GM23338 (cell line): ENCODE results near the gene COL18A1. TPM values are rescaled to one million over a fixed set of nuclear protein-coding genes. Genes with fewer than 3 reads are reported as not detected.
"Not testable (repeated sequence)": the region's sequence is repeated elsewhere in the genome, so short reads cannot be mapped to it uniquely, and the experiment has no call there.

ENCODE experiments used
- ATAC-seq: fragments of 200-7000 bp; cut with Tn5 transposase; 3 replicates; pipeline ENCODE4 v1.9.1; 2020
- DNase-seq: peaks from one replicate; pipeline ENCODE4 v3.0.0-alpha.2; 2015; ENCODE audit warnings: low spot score
- H2AFZ ChIP-seq: fragments of 200-600 bp; sonication (generic); 2 replicates; pipeline ENCODE4 v1.8.0; 2016; ENCODE audit warnings: antibody characterized with exemption, mild to moderate bottlenecking, moderate library complexity
- H3F3A ChIP-seq: fragments of 200-600 bp; sonication (generic); replicated peaks from 2 replicates; pipeline ENCODE4 v1.8.0; 2017; ENCODE audit warnings: antibody characterized with exemption, mixed run types, low read depth
- H3K27ac ChIP-seq: fragments of 200-600 bp; sonication (generic); 2 replicates; pipeline ENCODE4 v1.6.1; 2016; ENCODE audit warnings: low read depth
- H3K27me3 ChIP-seq: fragments of 200-600 bp; sonication (generic); 2 replicates; pipeline ENCODE4 v1.8.0; 2016; ENCODE audit warnings: mild to moderate bottlenecking, mixed run types, moderate library complexity; ENCODE audit not compliant: insufficient read depth
- H3K36me3 ChIP-seq: fragments of 200-600 bp; sonication (generic); 2 replicates; pipeline ENCODE4 v1.8.0; 2016; ENCODE audit warnings: mild to moderate bottlenecking; ENCODE audit not compliant: insufficient read depth
- H3K4me1 ChIP-seq: fragments of 200-600 bp; sonication (generic); 2 replicates; pipeline ENCODE4 v1.8.0; 2016; ENCODE audit warnings: mild to moderate bottlenecking, moderate library complexity; ENCODE audit not compliant: insufficient read depth
- H3K4me2 ChIP-seq: fragments of 200-600 bp; sonication (generic); 2 replicates; pipeline ENCODE4 v1.7.1; 2017; ENCODE audit warnings: mixed run types
- H3K4me3 ChIP-seq: fragments of 200-600 bp; sonication (generic); 2 replicates; pipeline ENCODE4 v1.6.1; 2016; ENCODE audit warnings: mixed run types
- H3K79me2 ChIP-seq: fragments of 200-600 bp; sonication (generic); replicated peaks from 2 replicates; pipeline ENCODE4 v1.8.0; 2017; ENCODE audit warnings: mild to moderate bottlenecking; ENCODE audit not compliant: insufficient read depth
- H3K9me2 ChIP-seq: fragments of 200-600 bp; sonication (generic); 2 replicates; pipeline ENCODE4 v1.8.0; 2017; ENCODE audit not compliant: insufficient read depth
- H4K20me1 ChIP-seq: fragments of 200-600 bp; sonication (generic); replicated peaks from 2 replicates; pipeline ENCODE4 v1.8.0; 2017; ENCODE audit warnings: mild to moderate bottlenecking; ENCODE audit not compliant: insufficient read depth
- H3K27ac Mint-ChIP-seq: 2 replicates; pipeline ENCODE4 v1.8.0; 2020; ENCODE audit warnings: inconsistent platforms, mild to moderate bottlenecking, moderate library complexity, mixed read lengths
- H3K27me3 Mint-ChIP-seq: 3 replicates; pipeline ENCODE4 v1.8.0; 2022; ENCODE audit warnings: low read depth, mild to moderate bottlenecking, moderate library complexity, mixed read lengths, inconsistent platforms; ENCODE audit not compliant: insufficient read depth, poor library complexity
- H3K36me3 Mint-ChIP-seq: 3 replicates; pipeline ENCODE4 v1.8.0; 2021; ENCODE audit warnings: low read depth, mild to moderate bottlenecking, inconsistent platforms, moderate library complexity, mixed read lengths
- H3K4me1 Mint-ChIP-seq: 3 replicates; pipeline ENCODE4 v1.8.0; 2020; ENCODE audit warnings: mild to moderate bottlenecking, inconsistent platforms, mixed read lengths
- H3K4me3 Mint-ChIP-seq: 3 replicates; pipeline ENCODE4 v1.8.0; 2021; ENCODE audit warnings: moderate library complexity, mild to moderate bottlenecking, inconsistent platforms, mixed read lengths
- H3K9me3 Mint-ChIP-seq: 3 replicates; pipeline ENCODE4 v1.8.0; 2020; ENCODE audit warnings: moderate library complexity, mild to moderate bottlenecking, inconsistent platforms, mixed read lengths
- EZH2phosphoT487 ChIP-seq: fragments of 200-600 bp; sonication (generic); IDR thresholded peaks from one replicate; pipeline ENCODE4 v1.8.1; 2018; ENCODE audit warnings: antibody characterized with exemption; ENCODE audit not compliant: unreplicated experiment
- NANOG ChIP-seq: IDR thresholded peaks from 2 replicates; pipeline ENCODE4 v1.6.1; 2016; ENCODE audit warnings: antibody characterized with exemption, borderline replicate concordance
- POLR2AphosphoS5 ChIP-seq: IDR thresholded peaks from 2 replicates; pipeline ENCODE4 v1.6.1; 2016; ENCODE audit warnings: antibody characterized with exemption, low read depth
- ZNF114 ChIP-seq: fragments of 250-450 bp; sonication (Bioruptor Pico); IDR thresholded peaks from 2 replicates; pipeline ENCODE4 v1.5.0; 2020; ENCODE audit warnings: mild to moderate bottlenecking, moderate library complexity
- ZNF331 ChIP-seq: fragments of 250-450 bp; sonication (Bioruptor Pico); IDR thresholded peaks from 2 replicates; pipeline ENCODE4 v1.5.0; 2020; ENCODE audit warnings: low read depth, mild to moderate bottlenecking, moderate library complexity
- polyA plus RNA-seq: library from polyadenylated mRNA; unstranded; fragments of >200 nt; fragmentation: Nextera tagmentation; extraction: Ambion mirVana; gene quantifications from 2 replicates; pipeline ENCODE4 v1.2.1, GENCODE V29; 2016
- total RNA-seq: library from RNA; depleted of rRNA; stranded (reverse); fragments of >200 nt; shearing (Covaris generic); gene quantifications from 2 replicates; pipeline ENCODE4 v1.2.3, GENCODE V29; 2014

COL18A1 gene
- total and polyA plus RNA-seq, 2 experiments from 2014 or later: 38.4 to 430 TPM

- not testable (repeated sequence) for H3K36me3 ChIP-seq, H3F3A ChIP-seq, H3K9me3 Mint-ChIP-seq, H3K27ac Mint-ChIP-seq, H3K27ac ChIP-seq, H4K20me1 ChIP-seq, H3K9me2 ChIP-seq, ATAC-seq, DNase-seq, H3K4me3 ChIP-seq, H3K27me3 ChIP-seq, H3K4me3 Mint-ChIP-seq, H3K79me2 ChIP-seq, H3K4me2 ChIP-seq, H2AFZ ChIP-seq, H3K36me3 Mint-ChIP-seq
- peaks cover 13% of the 10 kb centered on the region for H3K4me1 ChIP-seq
- peaks cover 66% of the 10 kb centered on the region for H3K4me1 Mint-ChIP-seq
- peaks cover 32% of the 10 kb centered on the region for H3K27me3 Mint-ChIP-seq
Measured at GRCh38 chr21:45363272-45363671, 41.7 kb upstream of the COL18A1 start.

DNA sequence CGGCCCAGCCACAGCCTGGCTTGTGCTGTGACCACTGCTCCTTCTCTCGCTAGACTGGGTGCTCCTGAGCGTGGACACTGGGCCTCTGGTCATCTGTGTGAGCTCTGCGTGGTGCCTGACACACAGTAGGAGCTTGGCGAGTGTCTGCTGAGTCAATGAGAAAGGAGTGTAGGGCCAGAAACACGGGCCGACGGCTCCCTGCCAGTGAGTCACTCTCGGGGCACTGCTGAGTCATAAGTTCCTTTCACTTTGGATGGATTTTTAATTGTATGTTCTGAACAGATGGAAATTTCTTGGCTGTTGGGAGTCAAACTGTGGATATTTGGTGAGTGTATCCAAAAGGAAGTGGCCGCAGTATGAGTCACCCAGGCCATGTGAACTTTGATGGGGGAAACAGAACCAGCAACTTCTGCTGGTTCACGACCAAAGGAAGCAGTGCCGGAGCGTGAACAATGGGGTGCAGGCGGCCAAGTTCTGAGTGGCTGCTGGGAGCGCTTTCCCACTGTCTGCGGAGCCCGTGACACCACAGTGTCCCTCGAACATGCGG is 41.0 kb upstream of the COL18A1 start:
- no peaks in the 10 kb centered on the region for H4K20me1 ChIP-seq
- Mint-ChIP-seq H3K4me1 (peaks cover 66% of the 10 kb centered on the region), H3K27me3 (peaks cover 33% of the 10 kb centered on the region), H3K9me3 (no peaks in the 10 kb centered on the region), H3K4me3 (no peak overlapping the region; the same call in 2 of the 3 replicates), H3K36me3 (no peaks in the 10 kb centered on the region; the same call in 2 of the 3 replicates), H3K27ac (peak overlapping the region; percentile 66; the same call in 1 of the 2 replicates)
- no peaks in the 10 kb centered on the region for H3K79me2 ChIP-seq
- no peaks in the 10 kb centered on the region for H3K36me3 ChIP-seq
- H2AFZ ChIP-seq: no peak overlapping the region; the same call in 1 of the 2 replicates
- ATAC-seq (no peak), DNase-seq (no peak)
- H3K4me3 ChIP-seq: no peak overlapping the region
- TF ChIP-seq POLR2AphosphoS5 (no peak), ZNF331 (CRISPR knock-in tag) (no peak), EZH2phosphoT487 (no peak)
- H3F3A ChIP-seq: 0 out of 2 replicates have a peak, but pooled peaks cover 4% of the 10 kb centered on the region
- no peak overlapping the region for H3K27ac ChIP-seq
- no peaks in the 10 kb centered on the region; the same call in 1 of the 2 replicates for H3K27me3 ChIP-seq
- no peaks in the 10 kb centered on the region for H3K9me2 ChIP-seq
- no peak overlapping the region for H3K4me2 ChIP-seq
- H3K4me1 ChIP-seq: peaks cover 15% of the 10 kb centered on the region

- Histone ChIP-seq H3K9me2 (no peaks in the 10 kb centered on the region), H3K4me2 (no peak overlapping the region), H3K4me1 (peaks cover 15% of the 10 kb centered on the region), H3K36me3 (no peaks in the 10 kb centered on the region), H2AFZ (peak overlapping the region; percentile 32; the same call in 1 of the 2 replicates), H4K20me1 (no peaks in the 10 kb centered on the region), H3K79me2 (no peaks in the 10 kb centered on the region), H3K27ac (no peak overlapping the region), H3K4me3 (no peak overlapping the region), H3F3A (0 out of 2 replicates have a peak, but pooled peaks cover 4% of the 10 kb centered on the region), H3K27me3 (no peaks in the 10 kb centered on the region; the same call in 1 of the 2 replicates)
- DNase-seq (no peak), ATAC-seq (peak; percentile 4; the same call in 2 of the 3 replicates)
- Mint-ChIP-seq H3K4me3 (no peak overlapping the region), H3K4me1 (peaks cover 65% of the 10 kb centered on the region), H3K36me3 (no peaks in the 10 kb centered on the region; the same call in 2 of the 3 replicates), H3K27ac (no peak overlapping the region; the same call in 1 of the 2 replicates), H3K27me3 (peaks cover 36% of the 10 kb centered on the region), H3K9me3 (no peaks in the 10 kb centered on the region)
- TF ChIP-seq EZH2phosphoT487 (no peak), NANOG (no peak), ZNF114 (CRISPR knock-in tag) (no peak)
Measured at GRCh38 chr21:45364468-45365185, 40.3 kb upstream of the COL18A1 start.
